Omental fat pad (tissue), 4 donors: ENCODE results near the gene AS3MT. TPM values are rescaled to one million over a fixed set of nuclear protein-coding genes. Genes with fewer than 3 reads are reported as not detected.

Experiments used
- ATAC-seq: fragments of 150-250 bp; one replicate; pipeline ENCODE4 v1.9.1; 2016; ENCODE audit warnings: mild to moderate bottlenecking, moderate library complexity; ENCODE audit not compliant: low FRiP score
- DNase-seq: peaks from one replicate; pipeline ENCODE4 v3.0.0-alpha.2; 2019; ENCODE audit warnings: low spot score
- CTCF ChIP-seq, 3 donors: fragments of 450-650 bp; IDR thresholded peaks; one replicate each; pipeline ENCODE4 v1.5.1; 2016 to 2017; ENCODE audit warnings: antibody characterized with exemption in 3 of 3, mild to moderate bottlenecking in 3 of 3, moderate library complexity in 2 of 3
- total RNA-seq, 4 donors: library from RNA; depleted of rRNA; stranded (reverse); fragments of >200 nt; gene quantifications; one replicate each; pipeline ENCODE4 v1.1.0, GENCODE V29; 2016

The AS3MT gene
- total RNA-seq, 4 donors from 2014 or later: 1.1 to 4.0 (median 1.7) TPM

DNA sequence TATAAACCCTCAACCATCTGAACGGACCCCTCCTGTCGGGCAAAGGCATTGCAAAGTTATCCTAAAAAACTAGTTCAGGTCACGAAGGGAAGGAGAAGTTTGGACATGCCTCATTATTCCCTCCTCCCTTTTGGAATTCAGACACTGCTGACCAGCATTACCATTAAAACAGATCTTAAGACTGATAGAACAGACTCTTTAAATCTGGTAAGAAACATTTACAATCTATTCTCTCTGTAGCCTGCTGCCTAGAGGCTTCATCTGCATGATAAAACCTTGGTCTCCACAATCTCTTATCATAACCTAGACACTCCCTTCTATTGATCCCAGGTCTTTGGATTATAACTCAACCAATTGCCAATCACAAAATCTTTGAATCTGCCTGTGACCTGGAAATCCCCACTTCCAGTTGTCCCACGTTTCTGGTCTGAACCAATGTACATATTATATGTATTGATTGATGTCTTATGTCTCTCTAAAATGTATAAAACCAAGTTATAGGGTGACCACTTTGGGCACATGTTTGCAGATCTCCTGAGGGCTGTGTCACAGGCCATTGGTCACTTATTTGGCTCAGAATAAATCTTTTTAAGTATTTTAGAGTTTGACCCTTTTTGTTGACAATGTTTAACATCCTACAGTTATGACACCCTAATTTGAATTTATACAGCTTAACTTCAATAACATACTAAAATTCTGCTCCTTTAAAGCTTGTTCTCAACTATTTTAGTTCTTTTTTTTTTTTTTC, 25.4 kb downstream of the AS3MT start:
- ATAC-seq (no peak), DNase-seq (no peak)
- TF ChIP-seq CTCF (IDR thresholded peaks at IDR 0.05): no peak

GRCh38 chr10:102900006-102900405, 30.7 kb downstream of the AS3MT start:
- ATAC-seq (no peak), DNase-seq (no peak)
- TF ChIP-seq CTCF (IDR thresholded peaks at IDR 0.05): no peak

- ATAC-seq: no peak
- DNase-seq: no peak
- no peak for TF ChIP-seq CTCF (IDR thresholded peaks at IDR 0.05)
Measured at GRCh38 chr10:102904346-102904745, 35.1 kb downstream of the AS3MT start.

DNA sequence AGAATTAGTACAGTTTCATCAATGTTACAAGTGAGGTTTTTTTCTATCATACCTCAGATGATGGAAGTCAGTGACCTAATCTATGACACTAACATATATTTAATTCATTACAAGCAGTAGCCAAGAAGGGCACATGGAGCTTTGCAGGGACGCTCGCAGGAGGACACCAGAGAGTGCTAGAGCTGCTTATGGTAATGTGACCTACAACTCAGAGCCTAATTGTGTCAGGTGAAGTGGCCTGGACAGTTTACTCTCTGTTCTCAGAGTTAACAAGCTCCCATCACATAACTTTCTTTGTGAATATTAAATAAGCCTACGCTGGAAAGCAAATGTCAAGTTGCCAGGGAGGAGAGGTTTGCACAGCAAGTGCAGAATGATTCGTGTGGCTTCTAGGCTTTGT, 37.2 kb downstream of the AS3MT start:
- DNase-seq: no peak
- no peak for TF ChIP-seq CTCF (IDR thresholded peaks at IDR 0.05)
- no peak for ATAC-seq

- TF ChIP-seq CTCF (IDR thresholded peaks at IDR 0.05): no peak
- DNase-seq (no peak), ATAC-seq (no peak)
Measured at GRCh38 chr10:102914781-102915180, 45.5 kb downstream of the AS3MT start.

GRCh38 chr10:102916173-102916572, 46.9 kb downstream of the AS3MT start:
- DNase-seq: no peak
- TF ChIP-seq CTCF (IDR thresholded peaks at IDR 0.05): no peak
- no peak for ATAC-seq

- ATAC-seq (peak; percentile 87), DNase-seq (peak; percentile 37)
- TF ChIP-seq CTCF (IDR thresholded peaks at IDR 0.05): peak in 2 of 3 donors; percentile 15 to 67
Measured at GRCh38 chr10:102917314-102917961, 48.2 kb downstream of the AS3MT start.
